ENCODE results near the gene GLYATL3. TPM values are rescaled to one million over a fixed set of nuclear protein-coding genes. Genes with fewer than 3 reads are reported as not detected.

GLYATL3 gene
- polyA plus RNA-seq, 1 of the 3 experiments (the other 2 are of a cell fraction) = not detected

DNA sequence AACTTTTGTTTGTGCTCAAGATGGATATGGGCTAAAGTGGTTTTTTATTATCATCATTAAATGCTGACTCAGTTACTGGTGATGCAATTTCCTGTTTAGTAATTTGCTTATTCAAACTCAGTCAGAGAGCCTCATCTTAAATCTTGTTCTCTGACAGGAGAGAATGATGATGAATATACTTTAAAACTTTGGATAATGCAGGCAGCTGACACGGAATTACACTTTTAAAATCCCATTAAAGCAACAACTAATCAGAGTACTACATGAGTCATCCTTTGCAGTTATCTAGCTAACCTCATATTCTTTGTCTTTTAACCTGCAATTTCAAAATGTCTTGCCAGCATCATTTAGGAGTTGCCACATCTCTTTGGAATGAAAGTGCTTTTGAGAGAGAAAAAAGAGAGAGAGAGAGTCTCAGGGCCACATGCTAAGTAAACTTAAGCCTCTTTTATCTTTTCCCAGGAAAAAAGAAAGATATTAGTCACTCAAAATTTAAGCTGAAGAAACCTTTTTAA, 41.5 kb downstream of the GLYATL3 start:
- no peaks in the 10 kb centered on the region; a peak in 1 of 4 replicates for H3K4me1 ChIP-seq (ENCODE audit: control insufficient read depth in 1 of 2, insufficient read depth in 2 of 2, low read depth in 1 of 2, low read length in 1 of 2)
- H3K9me2 ChIP-seq = no peaks in the 10 kb centered on the region
- no peaks in the 10 kb centered on the region; the same call in 1 of the 2 replicates for H3K27me3 ChIP-seq (ENCODE audit: insufficient read depth)
- no peaks in the 10 kb centered on the region for H3K79me2 ChIP-seq (ENCODE audit: insufficient read depth)
- H3K9ac ChIP-seq = no peak overlapping the region
- no peak overlapping the region for H2AFZ ChIP-seq (ENCODE audit: low read depth)
- H4K20me1 ChIP-seq (ENCODE audit: insufficient read depth) = no peaks in the 10 kb centered on the region
- H3K4me2 ChIP-seq = no peak overlapping the region
- H3K4me3 ChIP-seq (ENCODE audit: low read depth in 2 of 2, low read length in 1 of 2) = no peak overlapping the region
- no peak for TF ChIP-seq USF2 (IDR thresholded peaks at IDR 0.05; ENCODE audit: borderline replicate concordance, low read depth, low read length)
- TF ChIP-seq MEF2A (IDR thresholded peaks at IDR 0.05; ENCODE audit: borderline replicate concordance, low read depth) = no peak
- no peak for TF ChIP-seq YY1 (IDR thresholded peaks at IDR 0.05; ENCODE audit: low read depth)
- no peak for TF ChIP-seq TAF1 (IDR thresholded peaks at IDR 0.05; ENCODE audit: borderline replicate concordance, low read depth, low read length)
- TF ChIP-seq FOSL2 (IDR thresholded peaks at IDR 0.05; ENCODE audit: borderline replicate concordance, low read depth) = peak; percentile 4; the same call in 1 of the 2 replicates
- TF ChIP-seq PBX3 (IDR thresholded peaks at IDR 0.05) = peak; percentile 41; the same call in 1 of the 2 replicates
- TF ChIP-seq CHD2 (IDR thresholded peaks at IDR 0.05; ENCODE audit: low read length, partially characterized antibody) = no peak
- TF ChIP-seq GABPA (IDR thresholded peaks at IDR 0.05; ENCODE audit: low read depth) = no peak
- no peak for TF ChIP-seq GATA2 (CRISPR knock-in tag; IDR thresholded peaks at IDR 0.05)
- ChIA-PET CTCF (interaction anchor here (0.8 kb wide), 1 partner anchor 10 kb away, joined by 3 read pairs; no protein-coding TSS in a partner anchor), POLR2A (no interaction called here)
- 6% methylated on average over 1 of the region's 1 CpG for WGBS (ENCODE audit: low lambda C conversion rate)
- DNase-seq = no peak
- no peaks in the 10 kb centered on the region for H3K9me3 ChIP-seq
- H3K27ac ChIP-seq (ENCODE audit: low read depth in 2 of 2, low read length in 1 of 2) = no peak overlapping the region
- H3F3A ChIP-seq (replicated peaks; ENCODE audit: insufficient read depth) = no peaks in the 10 kb centered on the region
- no peaks in the 10 kb centered on the region for H3K36me3 ChIP-seq (replicated peaks in 1 of 2; ENCODE audit: control insufficient read depth in 1 of 2, insufficient read depth in 2 of 2, low read length in 1 of 2)

DNA sequence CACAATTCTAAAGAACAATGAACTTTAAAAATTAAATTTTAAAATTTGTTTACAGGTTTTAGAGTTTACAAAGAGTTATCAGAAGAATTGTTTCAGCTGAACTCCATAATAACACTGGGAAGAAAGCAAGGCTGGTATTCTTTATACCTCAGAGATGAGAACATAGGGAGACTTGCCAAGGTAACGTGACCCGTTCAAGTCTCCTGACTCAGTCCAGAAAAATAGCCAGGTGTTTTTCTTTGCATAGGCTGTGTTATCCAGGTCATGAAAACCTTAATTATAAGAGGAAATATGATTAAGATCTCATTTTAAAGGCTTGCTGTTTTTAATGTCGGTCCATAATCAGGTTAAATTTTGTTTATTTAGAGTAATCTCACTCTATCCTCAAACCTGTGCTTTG, 42.2 kb downstream of the GLYATL3 start:
- H3F3A ChIP-seq (replicated peaks; ENCODE audit: insufficient read depth) = no peaks in the 10 kb centered on the region
- H3K27me3 ChIP-seq (ENCODE audit: insufficient read depth) = no peaks in the 10 kb centered on the region; the same call in 1 of the 2 replicates
- POLR2A ChIA-PET = no interaction called here
- TF ChIP-seq EZH2phosphoT487 (IDR thresholded peaks at IDR 0.05; ENCODE audit: borderline replicate concordance, low read depth) (no peak), TEAD4 (IDR thresholded peaks at IDR 0.05; ENCODE audit: borderline replicate concordance, insufficient read depth) (no peak), FOXJ3 (CRISPR knock-in tag; IDR thresholded peaks at IDR 0.05) (no peak), GABPA (IDR thresholded peaks at IDR 0.05; ENCODE audit: low read depth) (no peak), NFIC (IDR thresholded peaks at IDR 0.05; ENCODE audit: borderline replicate concordance) (no peak)
- H3K27ac ChIP-seq (ENCODE audit: low read depth in 2 of 2, low read length in 1 of 2) = no peak overlapping the region
- no peak overlapping the region for H3K9ac ChIP-seq
- no peaks in the 10 kb centered on the region for H3K9me3 ChIP-seq
- H3K4me2 ChIP-seq = no peak overlapping the region
- no peaks in the 10 kb centered on the region for H4K20me1 ChIP-seq (ENCODE audit: insufficient read depth)
- DNase-seq = no peak
- H3K4me3 ChIP-seq (ENCODE audit: low read depth in 2 of 2, low read length in 1 of 2) = no peak overlapping the region
- CTCF ChIA-PET = interaction anchor here (0.6 to 0.8 kb wide), 2 partner anchors 10 to 81 kb away, joined by 3 read pairs; no protein-coding TSS in a partner anchor
- no peaks in the 10 kb centered on the region for H3K36me3 ChIP-seq (replicated peaks in 1 of 2; ENCODE audit: control insufficient read depth in 1 of 2, insufficient read depth in 2 of 2, low read length in 1 of 2)
- H2AFZ ChIP-seq (ENCODE audit: low read depth) = no peak overlapping the region
- no peaks in the 10 kb centered on the region for H3K9me2 ChIP-seq
- 5% methylated on average over 3 of the region's 3 CpGs for WGBS (ENCODE audit: low lambda C conversion rate)
- H3K4me1 ChIP-seq (ENCODE audit: control insufficient read depth in 1 of 2, insufficient read depth in 2 of 2, low read depth in 1 of 2, low read length in 1 of 2) = no peaks in the 10 kb centered on the region; a peak in 1 of 4 replicates
- H3K79me2 ChIP-seq (ENCODE audit: insufficient read depth) = no peaks in the 10 kb centered on the region

Measured in SK-N-SH (cell line).